A549 (cell line): ENCODE data around the gene MAPKAPK5. TPM values are rescaled to one million over a fixed set of nuclear protein-coding genes. Genes with fewer than 3 reads are reported as not detected.

Experiments used
- polyA plus RNA-seq, 4 experiments: library from polyadenylated mRNA; depleted of rRNA in 3 of 4; stranded (reverse); fragments of >200 nt; fragmentation: RNase III in 1 of 4; extraction: RNeasy Plus Mini Kit Qiagen cat#74134 plus additional on column Dnase treatment in 1 of 4; gene quantifications; 2 replicates in 3 of 4; 3 replicates in 1 of 4; pipeline ENCODE4 v1.2.3, GENCODE V29; 2011 to 2017
- small RNA-seq, 6 experiments: library from RNA; depleted of rRNA; stranded (forward); fragments of <200 nt; gene quantifications; one replicate each; pipeline ENCODE3, GENCODE V24; 2012

Gene MAPKAPK5
- polyA plus RNA-seq, 2 of the 4 experiments (the other 2 are of a cell fraction) = 33.9 to 69.5 TPM

Small RNA genes within 50 kb of the gene (small RNA-seq; reads per million reads assigned to genes)
- gene MIR6761 = 0 to 1.4 (median 0) reads per million in 6 experiments

Other genes starting within 250 kb of the MAPKAPK5 start
- gene ATXN2, start 242.9 kb upstream of the MAPKAPK5 start, polyA plus RNA-seq (2011; rRNA removed) = 24.8 and 42.3 TPM in 2 replicates
- 29.5 to 31.9 TPM (median 30.6 TPM) in 3 replicates for gene ATXN2, start 242.9 kb upstream of the MAPKAPK5 start, polyA plus RNA-seq (2017; fragmentation: RNase III; extraction: RNeasy Plus Mini Kit Qiagen cat#74134 plus additional on column Dnase treatment)
- 25.2 and 29.7 TPM in 2 replicates for gene BRAP, start 156.3 kb upstream of the MAPKAPK5 start, polyA plus RNA-seq (2011; rRNA removed)
- 12.8 to 13.0 TPM (median 13.0 TPM) in 3 replicates for gene BRAP, start 156.3 kb upstream of the MAPKAPK5 start, polyA plus RNA-seq (2017; fragmentation: RNase III; extraction: RNeasy Plus Mini Kit Qiagen cat#74134 plus additional on column Dnase treatment)
- 22.0 and 32.6 TPM in 2 replicates for gene ACAD10, start 156.2 kb upstream of the MAPKAPK5 start, polyA plus RNA-seq (2011; rRNA removed)
- 13.6 to 15.2 TPM (median 15.1 TPM) in 3 replicates for gene ACAD10, start 156.2 kb upstream of the MAPKAPK5 start, polyA plus RNA-seq (2017; fragmentation: RNase III; extraction: RNeasy Plus Mini Kit Qiagen cat#74134 plus additional on column Dnase treatment)
- 111 and 123 TPM in 2 replicates for gene ALDH2, start 75.3 kb upstream of the MAPKAPK5 start, polyA plus RNA-seq (2011; rRNA removed)
- 75.8 to 97.5 TPM (median 84.9 TPM) in 3 replicates for gene ALDH2, start 75.3 kb upstream of the MAPKAPK5 start, polyA plus RNA-seq (2017; fragmentation: RNase III; extraction: RNeasy Plus Mini Kit Qiagen cat#74134 plus additional on column Dnase treatment)
- gene TMEM116, start 170.9 kb downstream of the MAPKAPK5 start, polyA plus RNA-seq (2011; rRNA removed) = 22.4 and 25.3 TPM in 2 replicates
- 10.6 to 11.6 TPM (median 11.0 TPM) in 3 replicates for gene TMEM116, start 170.9 kb downstream of the MAPKAPK5 start, polyA plus RNA-seq (2017; fragmentation: RNase III; extraction: RNeasy Plus Mini Kit Qiagen cat#74134 plus additional on column Dnase treatment)
- 87.3 and 115 TPM in 2 replicates for gene ERP29, start 171.2 kb downstream of the MAPKAPK5 start, polyA plus RNA-seq (2011; rRNA removed)
- 138 to 161 TPM (median 157 TPM) in 3 replicates for gene ERP29, start 171.2 kb downstream of the MAPKAPK5 start, polyA plus RNA-seq (2017; fragmentation: RNase III; extraction: RNeasy Plus Mini Kit Qiagen cat#74134 plus additional on column Dnase treatment)